Rectal smooth muscle tissue (tissue), 1 donor: Measurements from ENCODE around the gene USP32.
"Not testable (repeated sequence)": the region's sequence is repeated elsewhere in the genome, so short reads cannot be mapped to it uniquely, and the experiment has no call there.

Source experiments
- H3K27ac ChIP-seq: one replicate; pipeline ENCODE4 v1.7.0; 2013; ENCODE audit warnings: low read depth, low read length, inconsistent platforms
- H3K27me3 ChIP-seq: one replicate; pipeline ENCODE4 v1.7.0; 2013; ENCODE audit warnings: low read length; ENCODE audit not compliant: control insufficient read depth, insufficient read depth
- H3K36me3 ChIP-seq: one replicate; pipeline ENCODE4 v1.7.0; 2013; ENCODE audit warnings: low read length; ENCODE audit not compliant: control insufficient read depth, insufficient read depth
- H3K4me1 ChIP-seq: one replicate; pipeline ENCODE4 v1.7.0; 2013; ENCODE audit warnings: low read length; ENCODE audit not compliant: control insufficient read depth, insufficient read depth
- H3K4me3 ChIP-seq: one replicate; pipeline ENCODE4 v1.7.0; 2013; ENCODE audit warnings: low read length
- H3K9ac ChIP-seq: one replicate; pipeline ENCODE4 v1.7.0; 2013; ENCODE audit warnings: low read length

Gene USP32

GRCh38 chr17:60383379-60383778 lies 8.6 kb downstream of the USP32 start:
- Histone ChIP-seq H3K27me3 (no peaks in the 10 kb centered on the region), H3K4me3 (no peak overlapping the region), H3K9ac (no peak overlapping the region), H3K4me1 (no peaks in the 10 kb centered on the region), H3K27ac (no peak overlapping the region), H3K36me3 (no peaks in the 10 kb centered on the region)

- Histone ChIP-seq H3K27ac (no peak overlapping the region), H3K4me3 (no peak overlapping the region), H3K27me3 (no peaks in the 10 kb centered on the region), H3K9ac (no peak overlapping the region), H3K36me3 (no peaks in the 10 kb centered on the region), H3K4me1 (no peaks in the 10 kb centered on the region)
Observed at GRCh38 chr17:60381958-60382357, 10.0 kb downstream of the USP32 start.

DNA sequence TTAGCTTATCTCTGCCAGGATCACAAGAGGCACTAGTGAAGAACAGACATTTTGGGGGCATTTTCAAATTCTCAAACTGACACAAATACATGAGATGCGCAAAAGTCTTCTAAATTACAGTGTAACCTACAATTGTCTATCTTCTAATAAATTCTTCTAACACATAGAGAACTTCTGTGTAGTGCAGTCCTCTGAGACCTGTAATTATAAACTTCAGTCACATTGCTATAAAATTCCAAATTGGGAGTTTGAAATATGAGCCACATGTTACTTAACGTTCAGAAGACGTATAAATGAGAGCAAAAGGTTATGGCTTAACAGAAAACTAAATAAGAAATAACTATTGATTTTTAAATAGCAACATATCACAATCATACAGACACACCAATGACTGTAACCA lies 12.5 kb downstream of the USP32 start:
- H3K9ac ChIP-seq, H3K36me3 ChIP-seq, H3K4me1 ChIP-seq, H3K27me3 ChIP-seq, H3K27ac ChIP-seq, H3K4me3 ChIP-seq: not testable (repeated sequence)

GRCh38 chr17:60378187-60378586 lies 13.7 kb downstream of the USP32 start:
- not testable (repeated sequence) for H3K9ac ChIP-seq, H3K27me3 ChIP-seq, H3K27ac ChIP-seq, H3K4me1 ChIP-seq, H3K4me3 ChIP-seq, H3K36me3 ChIP-seq

- Histone ChIP-seq H3K27ac (no peak overlapping the region), H3K27me3 (no peaks in the 10 kb centered on the region), H3K4me1 (no peaks in the 10 kb centered on the region), H3K36me3 (no peaks in the 10 kb centered on the region), H3K4me3 (no peak overlapping the region), H3K9ac (no peak overlapping the region)
Observed at GRCh38 chr17:60372790-60373483, 19.0 kb downstream of the USP32 start.

GRCh38 chr17:60371818-60372510 lies 20.0 kb downstream of the USP32 start:
- no peak overlapping the region for H3K27ac ChIP-seq
- no peaks in the 10 kb centered on the region for H3K4me1 ChIP-seq
- H3K36me3 ChIP-seq, result no peaks in the 10 kb centered on the region
- no peaks in the 10 kb centered on the region for H3K27me3 ChIP-seq
- H3K4me3 ChIP-seq, result no peak overlapping the region
- H3K9ac ChIP-seq, result no peak overlapping the region

- no peak overlapping the region for H3K4me3 ChIP-seq
- H3K9ac ChIP-seq, result no peak overlapping the region
- H3K27ac ChIP-seq, result no peak overlapping the region
- no peaks in the 10 kb centered on the region for H3K36me3 ChIP-seq
- no peaks in the 10 kb centered on the region for H3K4me1 ChIP-seq
- H3K27me3 ChIP-seq, result no peaks in the 10 kb centered on the region
Observed at GRCh38 chr17:60371416-60371815, 20.5 kb downstream of the USP32 start.

- Histone ChIP-seq H3K27me3 (no peaks in the 10 kb centered on the region), H3K27ac (no peak overlapping the region), H3K4me3 (no peak overlapping the region), H3K4me1 (no peaks in the 10 kb centered on the region), H3K9ac (no peak overlapping the region), H3K36me3 (no peaks in the 10 kb centered on the region)
Observed at GRCh38 chr17:60369727-60370126, 22.2 kb downstream of the USP32 start.

DNA sequence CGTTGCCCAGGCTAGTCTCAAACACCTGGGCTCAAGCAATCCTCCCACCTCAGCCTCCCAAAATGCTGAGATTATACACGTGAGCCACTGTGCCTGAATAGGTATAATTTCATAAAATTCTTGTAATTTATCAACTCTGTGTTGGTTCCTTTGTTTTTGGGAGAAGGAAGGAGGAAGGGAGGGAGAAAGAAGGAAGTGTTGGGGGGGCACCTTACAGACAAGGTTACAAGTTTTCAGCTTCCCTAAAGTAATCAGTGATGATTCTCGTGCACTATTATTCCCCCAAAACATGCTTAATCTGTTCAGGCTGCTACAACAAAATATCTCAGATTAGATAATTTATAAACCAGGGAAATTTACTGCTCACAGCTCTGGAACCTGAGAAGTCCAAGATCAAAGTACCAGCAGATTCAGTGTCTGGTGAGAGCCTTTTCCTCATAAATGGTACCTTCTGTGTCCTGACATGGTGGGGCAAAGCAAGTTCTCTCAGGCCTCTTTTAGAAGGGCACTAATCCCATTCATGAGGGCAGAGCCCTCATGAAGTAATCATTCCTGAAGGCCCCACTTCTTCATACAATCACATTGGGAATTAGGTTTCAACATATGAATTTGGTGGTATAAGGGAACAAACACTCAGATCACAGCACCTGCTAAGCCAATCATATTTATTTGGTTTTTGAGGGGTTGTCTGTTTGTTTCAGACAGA lies 28.1 kb downstream of the USP32 start:
- H3K4me3 ChIP-seq, result no peak overlapping the region
- H3K9ac ChIP-seq, result no peak overlapping the region
- no peaks in the 10 kb centered on the region for H3K36me3 ChIP-seq
- no peaks in the 10 kb centered on the region for H3K4me1 ChIP-seq
- H3K27ac ChIP-seq, result no peak overlapping the region
- H3K27me3 ChIP-seq, result no peaks in the 10 kb centered on the region

DNA sequence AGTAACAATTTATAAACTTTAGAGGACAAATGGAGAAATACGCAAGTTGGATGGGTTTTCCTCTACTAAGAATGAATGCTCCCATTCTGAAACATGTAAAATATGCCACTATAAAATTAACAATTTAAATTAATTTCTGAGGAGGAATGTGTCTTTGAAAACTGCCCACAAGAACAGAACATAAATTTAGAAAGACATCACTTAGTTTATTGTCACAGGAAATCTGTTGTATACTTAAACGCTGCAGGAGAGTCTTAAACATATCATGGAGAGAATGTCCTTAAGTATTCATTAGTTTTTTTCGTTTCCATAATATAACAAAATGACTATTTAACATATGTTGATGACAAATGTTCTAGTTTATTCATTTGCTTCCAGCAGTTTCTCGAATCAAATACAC lies 29.6 kb downstream of the USP32 start:
- no peak overlapping the region for H3K4me3 ChIP-seq
- no peak overlapping the region for H3K9ac ChIP-seq
- H3K4me1 ChIP-seq, result no peaks in the 10 kb centered on the region
- H3K27ac ChIP-seq, result no peak overlapping the region
- no peaks in the 10 kb centered on the region for H3K36me3 ChIP-seq
- no peaks in the 10 kb centered on the region for H3K27me3 ChIP-seq

DNA sequence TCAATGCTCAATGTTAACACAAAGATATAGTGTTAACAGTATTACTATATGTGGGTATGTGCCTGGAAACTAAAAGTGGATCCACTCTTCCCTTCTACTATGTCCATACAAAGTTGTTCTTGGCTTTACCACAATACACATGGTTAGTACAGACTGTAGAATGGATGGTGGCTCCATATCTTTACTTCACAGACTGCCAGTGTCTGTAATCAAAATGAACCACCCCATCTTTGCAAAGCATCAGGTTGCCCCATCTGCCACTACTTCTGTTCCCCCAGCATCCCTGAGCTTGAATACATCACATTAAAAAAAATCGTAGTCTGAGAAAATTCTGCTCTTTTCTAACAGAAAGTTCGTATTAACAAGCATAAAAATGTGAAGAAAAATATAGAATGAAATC lies 30.0 kb downstream of the USP32 start:
- H3K4me3 ChIP-seq, result no peak overlapping the region
- H3K27ac ChIP-seq, result no peak overlapping the region
- H3K36me3 ChIP-seq, result no peaks in the 10 kb centered on the region
- H3K27me3 ChIP-seq, result no peaks in the 10 kb centered on the region
- H3K4me1 ChIP-seq, result no peaks in the 10 kb centered on the region
- H3K9ac ChIP-seq, result no peak overlapping the region

DNA sequence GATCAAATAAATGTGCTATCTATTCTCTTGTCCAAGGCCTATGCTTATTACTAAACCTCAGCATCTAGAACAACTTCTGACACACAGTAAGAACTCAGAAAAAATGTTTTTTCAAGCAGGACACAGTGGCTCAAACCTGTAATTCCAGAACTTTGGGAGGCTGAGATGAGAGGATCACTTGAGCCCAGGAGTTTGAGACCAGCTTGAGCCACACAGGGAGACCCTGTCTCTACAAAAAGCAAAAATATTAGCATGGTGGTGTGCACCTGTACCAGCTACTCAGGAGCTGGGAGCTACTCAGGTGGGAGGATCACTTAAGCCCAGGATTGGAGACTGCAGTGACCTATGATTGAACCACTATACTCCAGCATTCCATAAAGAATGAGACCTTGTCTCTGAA lies 32.5 kb downstream of the USP32 start:
- no peak overlapping the region for H3K9ac ChIP-seq
- H3K4me1 ChIP-seq, result no peaks in the 10 kb centered on the region
- H3K36me3 ChIP-seq, result no peaks in the 10 kb centered on the region
- no peak overlapping the region for H3K4me3 ChIP-seq
- H3K27ac ChIP-seq, result no peak overlapping the region
- H3K27me3 ChIP-seq, result no peaks in the 10 kb centered on the region
